ENCODE measurements around the gene TXNRD2.
"Not testable (repeated sequence)": the region's sequence is repeated elsewhere in the genome, so short reads cannot be mapped to it uniquely, and the experiment has no call there.

Gene TXNRD2

GRCh38 chr22:19923914-19924513, 17.6 kb downstream of the TXNRD2 start:
- DNase-seq (ENCODE audit: low spot score), result no peak

- no peak for DNase-seq (ENCODE audit: low spot score)
Observed at GRCh38 chr22:19921544-19922081, 20.0 kb downstream of the TXNRD2 start.

- no peak for DNase-seq (ENCODE audit: low spot score)
Observed at GRCh38 chr22:19919701-19920363, 21.8 kb downstream of the TXNRD2 start.

GRCh38 chr22:19918332-19919106, 23.1 kb downstream of the TXNRD2 start:
- no peak for DNase-seq (ENCODE audit: low spot score)

- DNase-seq (ENCODE audit: low spot score), result peak; percentile 61
Observed at GRCh38 chr22:19917389-19918138, 24.1 kb downstream of the TXNRD2 start.

GRCh38 chr22:19916941-19917340, 24.7 kb downstream of the TXNRD2 start:
- DNase-seq (ENCODE audit: low spot score), result peak; percentile 45

GRCh38 chr22:19916006-19916405, 25.6 kb downstream of the TXNRD2 start:
- no peak for DNase-seq (ENCODE audit: low spot score)

- DNase-seq (ENCODE audit: low spot score), result no peak
Observed at GRCh38 chr22:19915287-19915954, 26.2 kb downstream of the TXNRD2 start.

GRCh38 chr22:19914201-19914943, 27.2 kb downstream of the TXNRD2 start:
- DNase-seq (ENCODE audit: low spot score), result no peak

- DNase-seq (ENCODE audit: low spot score), result no peak
Observed at GRCh38 chr22:19913337-19913936, 28.2 kb downstream of the TXNRD2 start.

GRCh38 chr22:19912271-19912999, 29.2 kb downstream of the TXNRD2 start:
- no peak for DNase-seq (ENCODE audit: low spot score)

- DNase-seq (ENCODE audit: low spot score), result no peak
Observed at GRCh38 chr22:19911540-19912270, 29.9 kb downstream of the TXNRD2 start.

- no peak for DNase-seq (ENCODE audit: low spot score)
Observed at GRCh38 chr22:19910180-19910744, 31.4 kb downstream of the TXNRD2 start.

GRCh38 chr22:19909350-19910179, 32.1 kb downstream of the TXNRD2 start:
- peak; percentile 89 for DNase-seq (ENCODE audit: low spot score)

- DNase-seq (ENCODE audit: low spot score), result not testable (repeated sequence)
Observed at GRCh38 chr22:19907902-19908301, 33.7 kb downstream of the TXNRD2 start.

- DNase-seq (ENCODE audit: low spot score), result not testable (repeated sequence)
Observed at GRCh38 chr22:19906864-19907263, 34.8 kb downstream of the TXNRD2 start.
